Activated CD4-positive, alpha-beta T cell treated with anti-CD3 and anti-CD28 coated beads for 24 hours (primary cell): Measurements from ENCODE around the gene CSGALNACT2.

Experiments
- DNase-seq, 2 donors: peaks; one replicate each; pipeline ENCODE4 v3.0.0-alpha.2; 2020; ENCODE audit warnings: low read depth in 2 of 2

CSGALNACT2 gene

DNA sequence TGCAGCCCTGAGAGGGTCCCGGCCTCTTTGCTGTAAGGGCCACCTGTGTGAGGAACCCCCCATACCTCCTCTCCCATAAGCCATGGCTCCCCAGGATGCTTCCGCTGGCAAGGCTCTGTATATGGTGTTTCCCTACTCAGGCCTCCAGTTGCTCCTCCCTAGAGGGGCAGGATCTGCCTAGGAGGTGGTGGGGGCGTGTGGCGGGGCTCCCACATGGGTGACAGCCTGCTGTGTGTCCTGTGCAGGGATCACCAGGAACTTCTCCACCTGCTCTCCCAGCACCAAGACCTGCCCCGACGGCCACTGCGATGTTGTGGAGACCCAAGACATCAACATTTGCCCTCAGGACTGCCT is 25.7 kb upstream of the CSGALNACT2 start:
- no peak for DNase-seq

DNA sequence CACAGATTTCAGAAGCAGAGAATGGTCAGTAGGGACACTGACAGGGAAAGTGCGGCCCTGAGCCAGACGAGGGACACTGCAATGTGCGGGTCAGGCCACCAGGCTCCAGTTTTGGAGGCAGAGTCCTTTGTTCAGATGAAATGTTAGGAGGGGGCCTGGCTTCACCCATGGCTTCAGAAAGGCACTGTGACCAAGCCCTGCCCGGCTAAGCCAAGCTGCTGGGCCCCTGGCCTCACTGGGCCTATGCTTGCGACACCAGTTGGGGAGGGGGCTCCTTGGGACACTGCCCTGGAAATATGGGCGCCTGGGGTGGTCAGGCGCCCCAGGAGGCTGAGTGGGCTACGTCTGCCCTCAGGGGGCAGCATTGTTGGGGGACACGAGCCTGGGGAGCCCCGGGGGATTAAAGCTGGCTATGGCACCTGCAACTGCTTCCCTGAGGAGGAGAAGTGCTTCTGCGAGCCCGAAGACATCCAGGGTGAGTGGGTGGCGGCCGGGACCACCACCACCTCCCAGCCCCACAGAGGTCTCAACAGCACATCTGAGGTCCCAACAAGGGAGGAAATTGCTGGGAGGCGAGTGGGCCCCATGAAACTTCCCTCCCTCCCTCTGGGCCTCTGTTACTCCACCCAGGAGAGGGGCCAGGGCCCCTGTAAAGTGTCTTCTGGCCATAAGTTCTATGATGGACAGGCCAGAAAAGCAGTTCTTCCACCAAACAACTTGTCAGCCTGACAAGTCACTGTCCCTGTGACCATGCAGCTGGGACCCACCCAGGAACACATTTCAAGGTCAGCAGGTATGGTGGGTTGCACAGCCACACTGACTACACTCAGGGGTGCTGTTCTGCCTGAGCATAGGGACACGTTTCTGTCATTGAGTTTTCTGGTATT is 24.8 kb upstream of the CSGALNACT2 start:
- no peak for DNase-seq

DNA sequence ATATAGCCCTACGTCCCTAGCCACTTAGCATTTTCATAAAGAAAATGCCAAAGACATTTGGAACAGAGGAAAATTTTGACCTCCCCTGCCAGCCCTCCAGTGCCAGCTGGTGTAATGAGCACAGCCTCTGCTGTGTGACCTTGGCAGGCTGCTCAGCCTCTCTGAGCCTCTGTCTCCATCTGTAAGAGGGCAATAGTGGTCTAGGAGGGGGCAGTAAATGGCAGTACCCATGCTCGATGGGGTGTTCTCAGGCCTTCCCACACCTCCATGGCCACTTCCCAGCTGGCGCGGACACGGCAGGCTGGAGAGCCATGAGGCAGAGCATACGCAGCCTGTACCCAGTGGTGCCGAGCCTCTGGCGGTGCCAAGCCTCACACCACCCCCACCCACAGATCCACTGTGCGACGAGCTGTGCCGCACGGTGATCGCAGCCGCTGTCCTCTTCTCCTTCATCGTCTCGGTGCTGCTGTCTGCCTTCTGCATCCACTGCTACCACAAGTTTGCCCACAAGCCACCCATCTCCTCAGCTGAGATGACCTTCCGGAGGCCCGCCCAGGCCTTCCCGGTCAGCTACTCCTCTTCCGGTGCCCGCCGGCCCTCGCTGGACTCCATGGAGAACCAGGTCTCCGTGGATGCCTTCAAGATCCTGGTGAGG is 24.0 kb upstream of the CSGALNACT2 start:
- no peak for DNase-seq

DNA sequence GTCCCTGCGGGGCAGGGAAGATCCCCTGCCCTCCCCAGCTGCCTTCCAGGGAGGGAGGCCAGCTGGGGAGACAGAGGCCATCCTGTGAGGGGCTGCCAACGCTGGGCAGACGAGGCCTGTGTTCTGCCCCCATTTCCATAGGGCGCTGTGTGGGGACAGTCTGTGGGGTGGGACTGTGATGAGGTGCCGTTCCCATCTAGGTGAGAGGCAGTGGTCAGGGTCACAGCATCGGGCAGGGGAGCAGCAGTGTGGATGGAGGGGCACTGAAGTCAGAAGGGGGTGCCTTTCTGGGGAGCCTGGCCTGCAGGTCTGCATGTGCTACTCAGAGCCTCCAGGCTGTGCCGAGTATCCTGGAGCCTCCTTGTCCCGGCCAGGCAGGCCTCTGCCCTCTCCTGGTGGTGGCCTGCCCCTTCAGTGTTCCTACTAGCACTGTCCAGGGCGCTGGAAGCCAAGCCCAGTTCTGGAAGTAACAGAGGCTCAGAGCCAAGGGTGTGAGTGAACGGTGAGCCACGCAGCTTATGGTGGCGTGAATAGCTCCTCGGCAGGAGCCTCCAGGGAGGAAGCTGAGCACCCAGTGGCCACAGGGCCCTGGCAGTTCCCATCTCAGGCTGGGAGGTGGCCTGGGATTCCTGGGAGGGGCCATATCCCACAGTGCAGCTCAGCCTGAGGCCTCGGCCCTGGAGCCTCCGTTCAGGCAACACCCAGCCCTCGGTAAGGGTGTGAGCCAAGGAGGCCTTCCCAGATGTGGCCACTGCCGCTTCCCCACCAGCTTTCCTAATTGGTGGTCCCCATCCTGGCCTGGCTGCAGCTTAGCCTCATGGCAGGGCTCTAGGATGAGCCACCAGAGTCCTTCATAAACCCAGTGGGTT is 23.3 kb upstream of the CSGALNACT2 start:
- DNase-seq: no peak

DNA sequence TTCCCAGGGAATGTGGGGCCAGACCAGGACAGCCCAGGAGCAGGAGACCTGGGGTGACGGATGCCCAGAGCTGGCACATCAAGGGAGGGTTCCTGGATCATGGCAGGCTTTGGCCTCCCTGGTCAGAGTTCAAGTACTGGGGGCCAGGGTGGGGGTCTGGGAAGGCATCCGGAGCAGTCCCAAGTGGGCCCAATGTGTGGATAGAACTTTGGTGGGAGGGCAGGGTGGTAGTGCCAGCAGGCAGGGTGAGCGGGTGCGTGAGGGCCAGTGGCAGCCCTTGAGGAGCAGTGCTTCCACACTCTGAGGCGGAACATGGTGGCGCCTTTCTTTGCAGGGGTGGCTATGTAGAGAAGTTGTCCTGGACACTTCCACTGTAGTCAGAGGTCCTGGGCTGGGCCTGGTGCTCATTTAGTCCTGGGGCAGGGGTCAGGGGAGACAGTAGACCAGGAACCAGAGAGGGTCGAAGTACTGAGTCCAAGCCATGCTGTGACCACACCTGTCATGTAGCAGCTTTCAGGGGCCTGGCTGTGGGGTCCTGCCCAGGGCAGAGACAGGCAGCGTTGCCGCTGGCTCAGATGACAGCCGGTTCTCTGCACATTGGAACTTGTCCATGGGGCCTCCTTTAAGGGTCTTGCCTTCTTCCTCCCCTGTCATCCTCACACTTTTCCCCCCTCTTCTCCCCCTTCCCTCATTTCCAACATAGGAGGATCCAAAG is 22.2 kb upstream of the CSGALNACT2 start:
- no peak for DNase-seq

DNA sequence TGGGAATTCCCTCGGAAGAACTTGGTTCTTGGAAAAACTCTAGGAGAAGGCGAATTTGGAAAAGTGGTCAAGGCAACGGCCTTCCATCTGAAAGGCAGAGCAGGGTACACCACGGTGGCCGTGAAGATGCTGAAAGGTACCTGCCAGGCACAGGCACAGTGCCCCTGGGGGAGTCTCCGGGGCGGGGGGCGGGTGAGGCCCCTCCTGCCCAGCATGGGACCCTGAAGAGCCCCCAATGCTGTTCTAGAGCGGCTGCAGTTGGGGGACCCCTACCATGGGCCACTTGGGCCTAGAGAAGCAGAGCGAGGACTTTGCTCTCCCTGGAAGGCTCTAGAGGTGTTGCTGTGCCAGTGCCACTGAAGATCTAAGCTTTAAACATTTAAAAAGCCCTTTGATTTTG is 21.6 kb upstream of the CSGALNACT2 start:
- no peak for DNase-seq

DNA sequence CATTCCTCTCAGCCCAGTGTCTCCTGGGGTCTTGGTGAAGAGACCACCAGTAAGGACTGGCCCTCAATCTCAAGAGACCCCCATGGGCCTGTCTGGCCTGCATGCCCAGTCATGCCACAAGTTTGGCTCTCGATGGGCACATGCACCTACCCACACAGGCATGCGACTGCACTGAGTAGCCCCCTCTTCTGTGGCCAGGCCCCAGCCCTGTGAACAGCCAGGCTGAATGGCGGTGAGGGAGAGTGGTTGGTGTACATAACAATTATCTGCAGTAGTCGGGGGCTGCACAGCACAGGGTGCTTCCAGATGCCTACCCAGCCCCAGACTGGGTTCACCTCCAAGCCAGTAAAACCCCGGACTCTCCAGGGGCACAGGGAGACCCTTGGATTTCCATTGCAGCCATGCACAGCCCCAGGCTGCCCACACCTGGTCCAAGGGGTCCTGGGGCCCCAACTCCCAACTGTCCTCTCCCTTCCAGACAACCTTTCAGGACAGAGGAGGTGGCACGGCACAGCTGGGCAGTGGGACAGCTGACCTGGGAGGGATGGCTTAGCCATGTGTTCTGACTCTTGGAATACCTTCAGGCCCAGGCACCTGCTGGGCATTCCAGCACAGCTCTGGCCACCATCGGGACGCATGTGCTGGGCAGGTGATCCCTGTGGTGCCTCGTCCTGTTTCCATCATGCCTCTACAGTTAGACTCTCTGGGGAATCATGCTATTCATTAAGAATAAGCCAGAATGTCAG is 21.0 kb upstream of the CSGALNACT2 start:
- DNase-seq: no peak

DNA sequence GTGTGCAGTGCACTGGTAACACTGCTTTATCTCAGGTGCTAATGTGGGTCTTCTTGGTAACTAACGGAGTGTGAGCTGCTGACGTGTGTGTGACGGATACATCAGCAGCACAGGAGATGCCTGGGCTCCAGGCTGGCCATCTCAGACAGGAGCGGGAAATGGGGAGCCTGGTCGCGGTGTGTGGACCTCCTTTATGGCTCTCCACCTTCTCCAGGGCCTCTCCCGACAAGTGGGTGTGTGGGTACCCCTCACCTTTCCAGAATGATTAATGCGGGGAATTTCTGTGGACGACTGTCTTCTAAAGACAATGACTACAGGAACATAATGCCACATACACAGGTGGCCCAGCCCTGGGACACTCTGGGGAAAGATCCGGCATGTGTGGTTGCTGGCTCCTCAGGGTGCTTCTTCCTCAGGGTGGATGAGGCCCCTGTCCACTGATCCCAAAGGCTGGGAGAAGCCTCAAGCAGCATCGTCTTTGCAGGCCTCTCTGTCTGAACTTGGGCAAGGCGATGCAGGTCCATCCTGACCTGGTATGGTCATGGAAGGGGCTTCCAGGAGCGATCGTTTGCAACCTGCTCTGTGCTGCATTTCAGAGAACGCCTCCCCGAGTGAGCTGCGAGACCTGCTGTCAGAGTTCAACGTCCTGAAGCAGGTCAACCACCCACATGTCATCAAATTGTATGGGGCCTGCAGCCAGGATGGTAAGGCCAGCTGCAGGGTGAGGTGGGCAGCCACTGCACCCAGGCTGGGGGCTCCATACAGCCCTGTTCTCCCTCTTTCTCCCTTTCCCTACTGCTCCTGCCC is 20.3 kb upstream of the CSGALNACT2 start:
- DNase-seq: no peak

DNA sequence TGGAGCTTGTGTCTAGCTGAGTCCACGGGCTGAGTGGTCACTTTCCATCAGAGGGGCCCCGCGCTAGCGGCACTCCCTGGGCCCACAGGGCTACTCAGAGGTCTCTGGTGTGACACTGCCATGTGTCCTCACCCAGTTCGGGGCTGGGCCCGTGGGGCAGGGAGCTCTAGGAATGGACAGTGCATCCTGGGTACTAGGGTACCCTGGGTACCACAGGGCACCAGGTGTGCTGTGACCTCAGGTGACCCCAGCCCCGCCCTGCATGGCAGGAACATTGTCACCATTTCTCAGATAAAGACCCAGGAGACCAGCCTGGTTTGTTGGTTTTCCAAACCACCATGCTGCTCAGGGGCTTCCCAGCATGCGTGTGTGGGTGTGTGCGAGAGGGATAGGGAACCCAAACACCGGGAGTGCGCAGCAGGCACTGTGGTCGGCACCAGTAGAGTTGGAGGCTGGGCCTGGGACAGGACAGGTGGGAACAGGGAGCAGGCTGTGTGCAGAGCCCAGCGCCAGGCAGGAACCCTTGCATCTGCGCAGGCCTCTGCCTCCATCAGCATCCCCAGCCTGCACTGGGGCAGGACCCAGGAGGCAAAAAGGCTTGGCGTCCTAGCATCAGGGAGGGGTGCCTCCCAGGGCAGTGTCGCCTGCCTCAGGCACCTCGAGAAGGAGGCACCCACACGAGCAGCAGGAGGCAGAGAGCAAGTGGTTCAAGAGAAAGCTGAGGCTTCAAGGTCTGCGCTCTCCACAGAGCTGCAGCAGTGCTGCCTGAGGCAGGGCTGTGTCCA is 19.4 kb upstream of the CSGALNACT2 start:
- no peak for DNase-seq

DNA sequence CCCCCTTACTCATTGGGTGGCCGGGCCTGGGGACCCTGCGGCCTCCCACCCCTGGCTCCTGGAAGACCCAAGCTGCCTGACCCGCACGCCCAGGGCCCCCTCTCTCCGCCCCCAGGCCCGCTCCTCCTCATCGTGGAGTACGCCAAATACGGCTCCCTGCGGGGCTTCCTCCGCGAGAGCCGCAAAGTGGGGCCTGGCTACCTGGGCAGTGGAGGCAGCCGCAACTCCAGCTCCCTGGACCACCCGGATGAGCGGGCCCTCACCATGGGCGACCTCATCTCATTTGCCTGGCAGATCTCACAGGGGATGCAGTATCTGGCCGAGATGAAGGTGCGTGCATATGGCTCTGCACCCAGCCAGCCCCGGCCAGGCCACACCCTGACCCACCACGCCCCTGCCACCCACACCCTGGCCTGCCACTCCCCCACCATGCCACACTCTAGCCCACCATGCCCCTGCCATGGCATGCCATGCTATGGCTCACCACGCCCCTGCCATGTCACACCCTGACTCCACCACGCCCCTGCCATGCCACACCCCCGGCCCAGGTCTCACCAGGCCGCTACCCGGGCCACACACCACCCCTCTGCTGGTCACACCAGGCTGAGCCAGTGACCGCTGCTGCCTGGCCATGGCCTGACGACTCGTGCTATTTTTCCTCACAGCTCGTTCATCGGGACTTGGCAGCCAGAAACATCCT is 18.7 kb upstream of the CSGALNACT2 start:
- DNase-seq: no peak

DNA sequence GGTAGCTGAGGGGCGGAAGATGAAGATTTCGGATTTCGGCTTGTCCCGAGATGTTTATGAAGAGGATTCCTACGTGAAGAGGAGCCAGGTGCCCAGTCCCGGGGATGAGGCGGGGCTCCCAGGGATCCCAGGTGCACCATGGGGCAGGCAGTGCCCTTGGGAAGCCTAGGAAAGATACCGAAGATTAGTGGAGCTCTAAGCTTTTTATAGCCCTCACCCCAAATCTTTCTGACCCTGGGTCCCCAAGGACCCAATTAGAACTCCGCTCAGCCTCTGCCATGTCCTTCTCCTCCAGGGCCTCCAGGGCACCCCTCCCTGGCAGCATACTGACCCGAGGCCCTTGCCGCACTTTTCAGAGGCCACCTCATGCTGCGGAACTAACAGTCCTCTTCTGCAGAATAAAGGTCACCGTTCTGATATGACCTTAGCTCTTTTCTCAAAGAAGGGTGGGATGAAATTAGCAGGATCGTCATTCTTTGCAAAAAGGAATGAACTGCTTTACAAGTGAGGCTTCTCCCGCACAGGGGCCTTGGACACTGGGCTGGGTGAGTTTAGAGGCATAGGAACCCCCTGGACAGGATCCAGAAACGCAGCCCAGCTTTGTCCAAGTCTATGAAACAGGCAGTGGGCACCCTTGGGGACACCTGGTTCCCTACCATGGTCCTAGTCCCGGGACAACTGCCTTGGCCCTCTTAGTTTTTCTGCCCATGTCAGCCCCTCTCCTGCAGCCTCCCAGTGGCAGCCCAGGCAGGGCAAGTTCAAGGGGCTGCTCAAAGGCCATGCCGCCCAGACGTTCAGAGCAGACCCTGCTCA is 17.9 kb upstream of the CSGALNACT2 start:
- DNase-seq: no peak

DNA sequence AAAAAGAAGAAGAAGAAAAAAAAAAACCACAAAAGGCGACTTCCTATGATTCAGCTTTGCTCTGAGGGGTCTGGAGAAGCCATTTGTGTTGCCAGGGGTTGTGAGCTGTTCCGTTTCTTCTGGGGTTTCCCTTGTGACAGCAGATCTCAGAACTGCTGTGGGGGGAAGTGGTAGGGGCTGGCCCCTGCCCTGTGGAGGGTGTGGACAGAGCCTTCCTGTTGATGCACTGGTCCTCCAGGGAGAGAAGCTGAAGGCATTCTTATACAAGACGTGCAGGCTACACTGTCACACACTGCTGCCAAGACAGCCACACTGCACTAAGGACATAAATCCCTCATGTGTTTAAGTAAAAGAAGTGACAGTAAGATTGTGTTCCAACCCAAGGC is 17.3 kb upstream of the CSGALNACT2 start:
- peak in 1 of 2 donors; percentile 19 for DNase-seq

DNA sequence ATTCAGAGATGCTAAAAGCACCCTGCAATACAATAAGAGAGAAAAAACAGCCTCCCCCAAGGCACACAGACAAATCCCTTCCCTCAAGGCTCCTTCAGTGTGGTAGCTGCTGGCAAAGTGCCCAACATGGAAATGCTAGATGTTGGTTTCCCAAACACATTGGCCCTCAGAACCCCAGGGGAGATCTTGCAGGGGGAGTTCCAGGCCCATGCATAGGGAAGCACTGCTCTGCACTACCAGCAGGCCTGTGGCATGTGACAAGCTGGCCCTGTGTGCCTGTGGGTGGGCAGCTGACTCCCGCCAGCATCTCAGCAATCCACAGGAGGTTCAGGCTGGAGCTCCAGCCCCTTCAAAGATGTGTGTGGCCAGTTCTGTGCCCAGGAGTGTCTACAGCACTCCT is 16.8 kb upstream of the CSGALNACT2 start:
- DNase-seq: no peak

DNA sequence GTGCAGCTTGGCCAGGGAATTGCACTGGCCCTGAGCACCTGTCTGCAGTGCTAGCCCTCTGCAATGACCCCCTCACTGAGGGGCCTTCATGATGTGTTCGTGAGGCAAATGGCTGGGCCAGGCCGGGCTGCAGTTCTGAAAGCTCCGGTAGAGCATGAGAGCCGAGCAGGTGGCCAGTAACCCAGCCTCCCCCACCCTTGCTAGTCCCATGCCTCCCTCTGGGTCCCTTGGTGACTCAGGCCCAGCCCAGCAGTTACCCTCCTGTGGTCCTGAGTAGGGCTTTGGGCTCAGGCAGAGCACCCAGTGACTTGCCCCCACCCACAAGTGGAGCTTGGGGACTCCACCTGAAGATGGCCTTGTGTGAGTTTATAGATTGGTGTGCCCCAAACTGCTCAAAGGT is 16.1 kb upstream of the CSGALNACT2 start:
- DNase-seq: no peak

DNA sequence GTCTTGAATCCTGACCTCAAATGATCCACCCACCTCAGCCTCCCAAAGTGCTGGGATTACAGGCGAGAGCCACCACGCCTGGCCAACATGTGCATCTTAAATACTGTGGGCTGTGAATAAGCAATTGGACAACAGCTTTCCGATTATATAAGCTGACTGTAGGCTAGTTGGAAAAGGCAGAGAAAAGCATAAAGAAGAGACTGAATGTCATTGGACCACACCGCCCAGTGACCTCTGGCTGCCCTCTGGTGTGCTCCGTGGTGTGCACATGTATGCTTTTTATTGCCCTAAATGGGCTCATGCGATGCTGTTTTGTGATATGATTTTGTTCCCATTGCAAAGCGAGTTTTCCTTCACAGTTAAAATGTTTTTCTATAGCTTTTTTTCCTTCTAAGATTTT is 15.4 kb upstream of the CSGALNACT2 start:
- DNase-seq: no peak

DNA sequence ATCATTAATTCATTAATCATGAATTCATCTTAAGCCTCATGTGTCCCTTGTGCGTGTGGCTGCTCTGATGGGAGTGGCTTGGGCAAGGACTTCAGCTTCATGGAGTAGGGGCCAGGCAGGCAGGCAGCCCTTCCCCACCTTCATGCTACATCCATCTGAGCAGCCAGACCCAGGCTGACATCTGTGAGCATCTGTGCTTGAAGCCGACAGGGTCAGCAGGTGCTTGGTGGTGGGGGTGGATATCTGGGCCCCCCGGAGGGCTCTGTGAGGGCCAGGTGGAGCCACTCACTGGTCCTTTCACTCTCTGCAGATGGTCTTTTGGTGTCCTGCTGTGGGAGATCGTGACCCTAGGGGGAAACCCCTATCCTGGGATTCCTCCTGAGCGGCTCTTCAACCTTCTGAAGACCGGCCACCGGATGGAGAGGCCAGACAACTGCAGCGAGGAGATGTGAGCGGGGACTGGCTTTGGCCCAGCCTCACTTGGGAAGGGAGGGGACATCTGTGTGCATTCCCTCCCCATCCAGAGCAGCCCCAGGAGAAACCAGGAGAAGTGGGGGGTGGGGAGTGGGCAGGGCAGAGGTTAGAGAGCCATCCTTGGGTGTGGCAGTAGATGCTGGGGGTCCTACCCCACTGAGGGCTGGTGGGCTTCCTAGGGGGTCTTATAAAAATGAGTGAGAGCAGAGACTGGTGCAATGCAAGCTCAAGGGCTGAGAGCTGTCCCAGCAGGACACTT is 14.7 kb upstream of the CSGALNACT2 start:
- no peak for DNase-seq

DNA sequence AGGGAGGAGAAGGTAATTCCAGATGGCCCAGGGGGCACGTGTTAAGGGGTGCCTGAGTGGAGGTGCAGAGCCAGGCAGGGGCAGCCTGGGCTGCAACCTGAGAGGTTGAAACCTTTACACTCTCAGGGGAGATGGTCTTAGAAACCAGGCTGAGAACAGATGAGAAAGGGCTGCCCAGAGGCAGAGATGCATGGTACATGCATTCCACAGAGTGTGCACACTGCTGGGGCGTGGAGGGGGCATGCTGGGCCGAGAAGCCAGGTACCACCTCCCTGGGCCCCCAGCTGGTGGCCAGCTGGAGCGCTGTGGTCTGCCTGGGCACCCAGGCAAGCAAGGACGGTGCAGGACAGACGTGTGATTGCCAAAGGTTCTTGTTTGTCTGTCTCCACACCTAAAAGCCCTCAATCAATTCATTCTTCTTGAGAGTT is 14.1 kb upstream of the CSGALNACT2 start:
- DNase-seq: no peak
